RWPE2 (cell line): Measurements from ENCODE around the gene GIMAP1.
"Not testable (repeated sequence)": the region's sequence is repeated elsewhere in the genome, so short reads cannot be mapped to it uniquely, and the experiment has no call there.

ENCODE experiments used
- ATAC-seq: fragments of 200-7000 bp; cut with Tn5 transposase; 3 replicates; pipeline ENCODE4 v1.9.1; 2021; ENCODE audit warnings: low read depth
- DNase-seq: peaks from one replicate; pipeline ENCODE4 v3.0.0-alpha.2; 2020; ENCODE audit warnings: low spot score
- H3K27ac ChIP-seq: fragments of 450-650 bp; 2 replicates; pipeline ENCODE4 v1.5.1; 2017; ENCODE audit warnings: mild to moderate bottlenecking; ENCODE audit not compliant: poor library complexity, severe bottlenecking
- H3K27me3 ChIP-seq: fragments of 250-450 bp; sonication (Bioruptor Pico); 2 replicates; pipeline ENCODE4 v1.5.1; 2021; ENCODE audit warnings: mild to moderate bottlenecking, moderate library complexity; ENCODE audit not compliant: insufficient read depth, poor library complexity, severe bottlenecking
- H3K36me3 ChIP-seq: fragments of 250-450 bp; sonication (Bioruptor Pico); 2 replicates; pipeline ENCODE4 v1.5.1; 2020; ENCODE audit warnings: low read depth, mild to moderate bottlenecking, moderate library complexity
- H3K4me1 ChIP-seq: fragments of 250-450 bp; sonication (Bioruptor Pico); 2 replicates; pipeline ENCODE4 v1.5.1; 2021; ENCODE audit warnings: mild to moderate bottlenecking, moderate library complexity; ENCODE audit not compliant: insufficient read depth, poor library complexity, severe bottlenecking
- H3K4me3 ChIP-seq: fragments of 250-450 bp; sonication (Bioruptor Pico); 2 replicates; pipeline ENCODE4 v1.5.1; 2021; ENCODE audit warnings: mild to moderate bottlenecking, moderate library complexity; ENCODE audit not compliant: severe bottlenecking
- H3K9me3 ChIP-seq: fragments of 250-450 bp; sonication (Bioruptor Pico); 2 replicates; pipeline ENCODE4 v1.5.1; 2021; ENCODE audit warnings: mild to moderate bottlenecking, moderate library complexity; ENCODE audit not compliant: severe bottlenecking
- CTCF ChIP-seq: fragments of 450-650 bp; IDR thresholded peaks from one replicate; pipeline ENCODE4 v1.5.1; 2017; ENCODE audit warnings: mild to moderate bottlenecking, moderate library complexity; ENCODE audit not compliant: poor library complexity, severe bottlenecking

GIMAP1 gene

GRCh38 chr7:150716368-150716767, at the start of gene GIMAP1:
GIMAP1 (plus strand) TSS chr7:150716613; CDS start chr7:150719048, 2,435 bp downstream.
- TF ChIP-seq CTCF = no peak
- ATAC-seq (no peak), DNase-seq (no peak)
- Histone ChIP-seq H3K4me1 (no peaks in the 10 kb centered on the region), H3K27ac (no peak within 1 kb of the TSS), H3K36me3 (no peaks in the 10 kb centered on the region), H3K9me3 (no peaks in the 10 kb centered on the region), H3K4me3 (no peak within 1 kb of the TSS), H3K27me3 (no peaks in the 10 kb centered on the region)

GRCh38 chr7:150668472-150668911, 47.9 kb upstream of the GIMAP1 start:
- H3K36me3 ChIP-seq = no peaks in the 10 kb centered on the region
- ATAC-seq = no peak
- H3K9me3 ChIP-seq = no peaks in the 10 kb centered on the region
- H3K27ac ChIP-seq = no peak overlapping the region
- TF ChIP-seq CTCF = no peak
- H3K4me1 ChIP-seq = no peaks in the 10 kb centered on the region
- no peak overlapping the region for H3K4me3 ChIP-seq
- DNase-seq = no peak
- no peaks in the 10 kb centered on the region for H3K27me3 ChIP-seq

GRCh38 chr7:150668977-150669376, 47.4 kb upstream of the GIMAP1 start:
- Histone ChIP-seq H3K36me3 (no peaks in the 10 kb centered on the region), H3K27ac (no peak overlapping the region), H3K4me1 (no peaks in the 10 kb centered on the region), H3K4me3 (no peak overlapping the region), H3K9me3 (no peaks in the 10 kb centered on the region), H3K27me3 (no peaks in the 10 kb centered on the region)
- no peak for TF ChIP-seq CTCF
- DNase-seq (no peak), ATAC-seq (no peak)

GRCh38 chr7:150671798-150672585, 44.4 kb upstream of the GIMAP1 start:
- not testable (repeated sequence) for H3K27ac ChIP-seq, H3K9me3 ChIP-seq, H3K4me1 ChIP-seq, H3K36me3 ChIP-seq, H3K27me3 ChIP-seq, DNase-seq, H3K4me3 ChIP-seq, ATAC-seq

GRCh38 chr7:150675714-150676113, 40.7 kb upstream of the GIMAP1 start:
- Histone ChIP-seq H3K4me1 (no peaks in the 10 kb centered on the region), H3K27me3 (no peaks in the 10 kb centered on the region), H3K27ac (no peak overlapping the region), H3K9me3 (no peaks in the 10 kb centered on the region), H3K4me3 (no peak overlapping the region), H3K36me3 (no peaks in the 10 kb centered on the region)
- TF ChIP-seq CTCF = no peak
- no peak for DNase-seq
- ATAC-seq = no peak

- not testable (repeated sequence) for H3K27me3 ChIP-seq, H3K36me3 ChIP-seq, ATAC-seq, H3K27ac ChIP-seq, H3K4me3 ChIP-seq, H3K4me1 ChIP-seq, H3K9me3 ChIP-seq, DNase-seq
These were observed 40.1 kb upstream of the GIMAP1 start for GRCh38 chr7:150676276-150676675.

- DNase-seq, H3K36me3 ChIP-seq, H3K9me3 ChIP-seq, H3K4me3 ChIP-seq, H3K27me3 ChIP-seq, H3K27ac ChIP-seq, ATAC-seq, H3K4me1 ChIP-seq: not testable (repeated sequence)
These were observed 39.6 kb upstream of the GIMAP1 start for GRCh38 chr7:150676854-150677253.

- DNase-seq, H3K27me3 ChIP-seq, H3K36me3 ChIP-seq, H3K9me3 ChIP-seq, H3K4me1 ChIP-seq, ATAC-seq, H3K4me3 ChIP-seq, H3K27ac ChIP-seq: not testable (repeated sequence)
These were observed 37.8 kb upstream of the GIMAP1 start for GRCh38 chr7:150678601-150679000.
